Measurements from ENCODE around the gene ANKRD27. TPM values are rescaled to one million over a fixed set of nuclear protein-coding genes. Genes with fewer than 3 reads are reported as not detected.

The ANKRD27 gene
- total RNA-seq, 1 donor from 2014 or later = 32.4 TPM

GRCh38 chr19:32647361-32647760 is 27.6 kb downstream of the ANKRD27 start:
- H3K4me3 ChIP-seq = no peak overlapping the region
- intact Hi-C loops (cut with DNase I) = no loop called here
- H3K9me3 ChIP-seq = no peaks in the 10 kb centered on the region
- no peak for DNase-seq (ENCODE audit: extremely low spot score in 2 of 2)
- TF ChIP-seq POLR2AphosphoS5 (IDR thresholded peaks at IDR 0.05; ENCODE audit: insufficient read depth in 1 of 2, low read depth in 1 of 2) (no peak), CTCF (IDR thresholded peaks at IDR 0.05) (no peak), POLR2A (IDR thresholded peaks at IDR 0.05) (no peak)
- H3K36me3 ChIP-seq = peaks cover 0 to 64% of the 10 kb centered on the region in 2 donors
- no peaks in the 10 kb centered on the region for H3K4me1 ChIP-seq
- H3K27me3 ChIP-seq = no peaks in the 10 kb centered on the region
- H3K27ac ChIP-seq = no peak overlapping the region

- Histone ChIP-seq H3K27me3 (no peaks in the 10 kb centered on the region), H3K4me1 (no peaks in the 10 kb centered on the region), H3K4me3 (no peak overlapping the region), H3K36me3 (peaks cover 0 to 71% of the 10 kb centered on the region in 2 donors), H3K27ac (no peak overlapping the region), H3K9me3 (no peaks in the 10 kb centered on the region)
- DNase-seq (ENCODE audit: extremely low spot score in 2 of 2) = no peak
- intact Hi-C loops (cut with DNase I) = no loop called here
- TF ChIP-seq POLR2A (IDR thresholded peaks at IDR 0.05) = no peak
- no peak for TF ChIP-seq CTCF (IDR thresholded peaks at IDR 0.05)
- no peak for TF ChIP-seq POLR2AphosphoS5 (IDR thresholded peaks at IDR 0.05; ENCODE audit: insufficient read depth in 1 of 2, low read depth in 1 of 2)
Measured at GRCh38 chr19:32646556-32646955, 28.4 kb downstream of the ANKRD27 start.

- H3K4me3 ChIP-seq = no peak overlapping the region
- H3K36me3 ChIP-seq = peaks cover 0 to 86% of the 10 kb centered on the region in 2 donors
- no peak for TF ChIP-seq CTCF (IDR thresholded peaks at IDR 0.05)
- TF ChIP-seq POLR2A (IDR thresholded peaks at IDR 0.05) = no peak
- TF ChIP-seq POLR2AphosphoS5 (IDR thresholded peaks at IDR 0.05; ENCODE audit: insufficient read depth in 1 of 2, low read depth in 1 of 2) = no peak
- no peaks in the 10 kb centered on the region for H3K4me1 ChIP-seq
- no peaks in the 10 kb centered on the region for H3K27me3 ChIP-seq
- intact Hi-C loops (cut with DNase I) = no loop called here
- DNase-seq (ENCODE audit: extremely low spot score in 2 of 2) = no peak
- no peak overlapping the region for H3K27ac ChIP-seq
- H3K9me3 ChIP-seq = no peaks in the 10 kb centered on the region
Measured at GRCh38 chr19:32642771-32643170, 32.2 kb downstream of the ANKRD27 start.

- Histone ChIP-seq H3K36me3 (peaks cover 0 to 76% of the 10 kb centered on the region in 2 donors), H3K4me3 (no peak overlapping the region), H3K27me3 (no peaks in the 10 kb centered on the region), H3K4me1 (no peaks in the 10 kb centered on the region), H3K27ac (no peak overlapping the region), H3K9me3 (no peaks in the 10 kb centered on the region)
- DNase-seq (ENCODE audit: extremely low spot score in 2 of 2) = no peak
- TF ChIP-seq POLR2A (IDR thresholded peaks at IDR 0.05) (no peak), CTCF (IDR thresholded peaks at IDR 0.05) (no peak), POLR2AphosphoS5 (IDR thresholded peaks at IDR 0.05; ENCODE audit: insufficient read depth in 1 of 2, low read depth in 1 of 2) (no peak)
- intact Hi-C loops (cut with DNase I) = no loop called here
Measured at GRCh38 chr19:32638625-32639024, 36.4 kb downstream of the ANKRD27 start.

- no peaks in the 10 kb centered on the region for H3K27me3 ChIP-seq
- no peaks in the 10 kb centered on the region for H3K4me1 ChIP-seq
- TF ChIP-seq POLR2AphosphoS5 (IDR thresholded peaks at IDR 0.05; ENCODE audit: insufficient read depth in 1 of 2, low read depth in 1 of 2) (no peak), POLR2A (IDR thresholded peaks at IDR 0.05) (no peak), CTCF (IDR thresholded peaks at IDR 0.05) (no peak)
- H3K9me3 ChIP-seq = no peaks in the 10 kb centered on the region
- H3K36me3 ChIP-seq = peaks cover 0 to 69% of the 10 kb centered on the region in 2 donors
- no peak overlapping the region for H3K4me3 ChIP-seq
- no peak overlapping the region for H3K27ac ChIP-seq
- intact Hi-C loops (cut with DNase I) = no loop called here
- no peak for DNase-seq (ENCODE audit: extremely low spot score in 2 of 2)
Measured at GRCh38 chr19:32637480-32637879, 37.5 kb downstream of the ANKRD27 start.
